Psoas muscle (tissue), 8 donors: ENCODE results near the gene ATE1. TPM values are rescaled to one million over a fixed set of nuclear protein-coding genes. Genes with fewer than 3 reads are reported as not detected.

Source experiments
- ATAC-seq, 4 donors: fragments of 200-7000 bp; cut with Tn5 transposase; one replicate each; pipeline ENCODE4 v1.9.1; 2020; ENCODE audit warnings: moderate library complexity in 3 of 4, mild to moderate bottlenecking in 2 of 4
- DNase-seq, 2 donors: peaks; one replicate each; pipeline ENCODE4 v3.0.0-alpha.2; 2020
- H3K27ac ChIP-seq: fragments of 200-600 bp; one replicate; pipeline ENCODE4 v1.8.0; 2022
- H3K27me3 ChIP-seq, 3 donors: fragments of 200-600 bp in 1 of 3; one replicate each; pipeline versions ENCODE4 v1.6.1 to v1.8.0; 2013 to 2022; ENCODE audit warnings: low read length in 2 of 3, mild to moderate bottlenecking in 2 of 3, moderate library complexity in 1 of 3; ENCODE audit not compliant: insufficient read depth in 3 of 3
- H3K36me3 ChIP-seq, 2 donors: fragments of 200-600 bp in 1 of 2; one replicate each; pipeline versions ENCODE4 v1.6.1 to v1.8.0; 2013 to 2022; ENCODE audit warnings: low read depth in 1 of 2, mild to moderate bottlenecking in 1 of 2, moderate library complexity in 1 of 2; ENCODE audit not compliant: insufficient read depth in 1 of 2
- H3K4me1 ChIP-seq: fragments of 200-600 bp; one replicate; pipeline ENCODE4 v1.8.0; 2022
- H3K4me3 ChIP-seq: fragments of 200-600 bp; one replicate; pipeline ENCODE4 v1.8.0; 2022; ENCODE audit warnings: mild to moderate bottlenecking
- H3K9me3 ChIP-seq: fragments of 200-600 bp; one replicate; pipeline ENCODE4 v1.8.0; 2022
- WGBS, 3 donors: extraction: QIAGEN DNeasy Blood & Tissue Kit; methylation state at CpG; one replicate each; pipeline versions ENCODE4 v1.1.6 to v1.1.7; 2013; 5-methylcytosine and 5-hydroxymethylcytosine counted together
- intact Hi-C, 2 donors: fragments of 100-400 bp; cut with DNase I; formaldehyde crosslinking; loops; one replicate each; pipeline versions ENCODE4 v1.11.0 to v1.14.2; 2022
- polyA plus RNA-seq, 3 donors: library from polyadenylated mRNA; stranded (reverse); fragments of 200-250 nt; gene quantifications; one replicate each; pipeline ENCODE4 v1.2.3, GENCODE V29; 2013
- total RNA-seq, 4 donors: library from RNA; stranded (reverse); fragmentation: NEBNext Ultra II Directional in 2 of 4; extraction: Animal tissue kit (Norgen Biotek cat#: 25700) in 2 of 4; gene quantifications; one replicate each; pipeline versions ENCODE4 v1.2.1 to v1.2.4, GENCODE V29; 2021 to 2023
- TF ChIP-seq, protein P1 (sequence below): fragments of 200-600 bp; IDR thresholded peaks from one replicate; pipeline ENCODE4 v1.8.0; 2022; ENCODE audit warnings: antibody characterized with exemption
- donor health status: healthy with polysubstance abuse.
- donor health status: DM: no; HTN: no; CAD: no; lungs with moderate emphysema.
- donor health status: Bipolar disorder and iron deficiency.
- donor health status: healthy.
- donor health status: DM: yes; HTN: yes; CAD: no.
- donor health status: DM: no; HTN: no; CAD: no.
- donor health status: DM: no; HTN: no; CAD: no.
- donor health status: DM: yes; HTN: yes; CAD: no.

The ATE1 gene
- total and polyA plus RNA-seq, 7 donors = 11.6 to 36.9 (median 28.4) TPM

DNA sequence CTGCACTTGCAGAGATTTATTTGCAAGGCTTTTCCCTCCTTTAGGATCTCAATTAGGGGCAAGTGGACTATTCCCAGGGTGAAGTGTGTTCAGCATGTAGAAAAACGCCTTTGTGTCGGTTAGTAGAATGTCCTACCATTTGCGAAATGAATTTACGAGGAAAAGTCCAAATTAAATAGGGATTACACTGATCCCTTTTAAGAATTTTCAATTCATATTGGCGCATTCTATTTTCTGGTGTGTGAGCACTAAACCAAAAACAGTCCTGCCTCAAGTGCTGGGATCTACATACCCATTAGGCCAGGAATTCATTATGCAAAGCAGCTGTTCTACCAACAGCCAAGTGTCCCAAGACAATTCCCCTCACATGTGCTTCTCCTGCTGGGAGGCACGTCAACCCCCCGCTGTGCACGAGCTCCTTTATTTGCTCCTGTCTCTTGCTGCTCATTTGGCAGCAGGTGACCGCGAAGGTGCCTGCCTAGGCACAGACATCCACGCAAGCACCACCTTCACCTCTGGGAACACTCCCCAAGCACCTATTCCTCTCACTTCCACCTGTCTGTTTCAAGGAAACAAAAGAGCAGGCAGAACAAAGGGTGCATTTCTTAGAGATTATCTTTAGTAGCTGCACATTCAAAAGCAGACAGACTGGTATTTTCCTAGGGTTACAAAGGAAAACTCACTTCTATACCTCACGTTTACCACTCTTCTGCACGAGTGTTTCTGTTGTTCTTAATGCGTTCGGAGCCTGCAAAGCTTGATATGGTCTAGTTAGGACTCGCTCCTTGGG lies 195.0 kb downstream of the ATE1 start:
- H3K4me3 ChIP-seq = no peak overlapping the region
- peaks cover 0 to 8% (median 0%) of the 10 kb centered on the region in 3 donors for H3K27me3 ChIP-seq
- no peak for ATAC-seq
- WGBS, 3 donors = 71 to 76% (median 72%) methylated on average over 16 of the region's 16 CpGs
- H3K4me1 ChIP-seq = no peaks in the 10 kb centered on the region
- no peak overlapping the region for H3K27ac ChIP-seq
- intact Hi-C loops = loop anchor here in 1 of 2 donors (2.0 to 10.0 kb wide), 2 partner anchors 152 to 790 kb away; no protein-coding TSS in a partner anchor
- TF ChIP-seq, protein P1, sequence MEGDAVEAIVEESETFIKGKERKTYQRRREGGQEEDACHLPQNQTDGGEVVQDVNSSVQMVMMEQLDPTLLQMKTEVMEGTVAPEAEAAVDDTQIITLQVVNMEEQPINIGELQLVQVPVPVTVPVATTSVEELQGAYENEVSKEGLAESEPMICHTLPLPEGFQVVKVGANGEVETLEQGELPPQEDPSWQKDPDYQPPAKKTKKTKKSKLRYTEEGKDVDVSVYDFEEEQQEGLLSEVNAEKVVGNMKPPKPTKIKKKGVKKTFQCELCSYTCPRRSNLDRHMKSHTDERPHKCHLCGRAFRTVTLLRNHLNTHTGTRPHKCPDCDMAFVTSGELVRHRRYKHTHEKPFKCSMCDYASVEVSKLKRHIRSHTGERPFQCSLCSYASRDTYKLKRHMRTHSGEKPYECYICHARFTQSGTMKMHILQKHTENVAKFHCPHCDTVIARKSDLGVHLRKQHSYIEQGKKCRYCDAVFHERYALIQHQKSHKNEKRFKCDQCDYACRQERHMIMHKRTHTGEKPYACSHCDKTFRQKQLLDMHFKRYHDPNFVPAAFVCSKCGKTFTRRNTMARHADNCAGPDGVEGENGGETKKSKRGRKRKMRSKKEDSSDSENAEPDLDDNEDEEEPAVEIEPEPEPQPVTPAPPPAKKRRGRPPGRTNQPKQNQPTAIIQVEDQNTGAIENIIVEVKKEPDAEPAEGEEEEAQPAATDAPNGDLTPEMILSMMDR = no peak
- no peaks in the 10 kb centered on the region for H3K36me3 ChIP-seq
- no peaks in the 10 kb centered on the region for H3K9me3 ChIP-seq
- no peak for DNase-seq

DNA sequence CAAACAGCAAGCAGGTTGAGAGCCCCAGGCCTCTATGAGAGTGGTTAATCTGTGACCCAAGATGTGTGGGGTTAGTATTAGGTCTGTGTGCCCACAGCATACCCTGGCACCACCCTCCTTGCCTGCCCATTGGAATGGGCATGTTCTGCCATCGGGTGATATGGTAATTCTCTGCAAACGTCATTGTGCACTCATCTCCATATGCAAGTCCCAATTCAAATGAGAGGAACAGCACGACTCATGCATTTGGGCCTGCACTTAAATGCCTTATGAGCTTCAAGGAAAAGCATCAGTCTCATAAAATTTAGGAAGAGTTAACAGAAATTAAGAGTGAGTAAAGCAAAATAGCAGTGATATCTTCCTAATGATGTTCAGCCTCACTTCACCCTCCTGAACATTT lies 195.7 kb downstream of the ATE1 start:
- intact Hi-C loops = loop anchor here in 1 of 2 donors (2.0 to 10.0 kb wide), 2 partner anchors 153 to 789 kb away; no protein-coding TSS in a partner anchor

DNA sequence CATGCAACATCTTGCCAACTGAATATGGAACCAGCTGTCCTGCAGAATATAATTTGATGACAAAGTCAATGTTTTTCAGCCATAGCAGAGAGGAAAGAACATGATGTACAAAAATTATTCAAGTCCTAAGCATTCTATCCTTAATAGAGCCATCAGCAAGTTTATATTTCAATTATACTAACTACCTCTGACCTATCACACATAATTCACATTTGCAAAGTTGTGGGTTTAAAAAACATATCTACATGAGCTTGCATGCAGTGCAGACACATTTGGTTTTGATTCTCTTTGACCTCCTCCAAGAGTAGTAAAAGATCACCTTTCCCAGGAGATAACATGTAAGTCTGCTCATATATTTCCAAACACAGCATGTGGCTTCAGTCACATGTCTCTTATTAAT lies 203.5 kb downstream of the ATE1 start:
- Histone ChIP-seq H3K4me3 (no peak overlapping the region), H3K9me3 (no peaks in the 10 kb centered on the region), H3K36me3 (no peaks in the 10 kb centered on the region), H3K27me3 (peaks cover 0 to 3% (median 0%) of the 10 kb centered on the region in 3 donors), H3K27ac (no peak overlapping the region), H3K4me1 (no peaks in the 10 kb centered on the region)
- intact Hi-C loops = no loop called here
- DNase-seq = no peak
- TF ChIP-seq, protein P1 = no peak
- no peak for ATAC-seq

More for the DNA sequence above, 195.7 kb downstream of the ATE1 start:
- Histone ChIP-seq H3K4me1 (no peaks in the 10 kb centered on the region), H3K4me3 (no peak overlapping the region), H3K27me3 (peaks cover 0 to 8% (median 0%) of the 10 kb centered on the region in 3 donors), H3K36me3 (no peaks in the 10 kb centered on the region), H3K27ac (no peak overlapping the region), H3K9me3 (no peaks in the 10 kb centered on the region)
- ATAC-seq (no peak), DNase-seq (no peak)
- TF ChIP-seq, protein P1 = no peak
- WGBS, 3 donors = 51 to 74% (median 63%) methylated on average over 3 of the region's 3 CpGs

DNA sequence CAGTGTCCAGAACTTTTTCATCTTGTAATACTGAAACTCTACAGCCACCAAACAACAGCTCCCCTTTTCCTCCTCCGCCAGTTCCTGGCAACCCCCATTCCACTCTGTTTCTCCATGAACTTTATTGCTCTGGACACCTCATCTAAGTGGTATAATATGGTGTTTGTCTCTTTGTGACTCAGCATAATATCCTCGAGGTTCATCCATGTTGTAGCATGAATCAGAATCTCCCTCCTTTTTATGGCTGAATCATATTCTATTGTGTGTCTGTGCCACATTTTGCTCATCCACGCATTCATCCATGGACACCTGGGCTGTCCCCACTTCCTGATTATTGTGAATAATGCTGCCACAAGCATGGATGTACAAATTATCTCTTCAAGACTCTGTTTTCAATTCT lies 205.2 kb downstream of the ATE1 start:
- H3K27me3 ChIP-seq = peaks cover 0 to 3% (median 3%) of the 10 kb centered on the region in 3 donors
- no peaks in the 10 kb centered on the region for H3K9me3 ChIP-seq
- no peak overlapping the region for H3K27ac ChIP-seq
- no peaks in the 10 kb centered on the region for H3K4me1 ChIP-seq
- TF ChIP-seq, protein P1 = no peak
- H3K4me3 ChIP-seq = no peak overlapping the region
- WGBS, 3 donors = 72 to 85% (median 78%) methylated on average over 3 of the region's 3 CpGs
- ATAC-seq (no peak), DNase-seq (no peak)
- H3K36me3 ChIP-seq = no peaks in the 10 kb centered on the region
- intact Hi-C loops = no loop called here
